GM18508 (cell line): Measurements from ENCODE around the gene GPX2.
A peak's percentile ranks its signal among the peaks of the same experiment; 100 is the strongest.

Experiments
- ATAC-seq: cut with Tn5 transposase; IDR thresholded peaks from one replicate; pipeline ENCODE4 v1.9.1; 2021; ENCODE audit warnings: moderate number of reproducible peaks; ENCODE audit not compliant: insufficient read depth, unreplicated experiment

The GPX2 gene

DNA sequence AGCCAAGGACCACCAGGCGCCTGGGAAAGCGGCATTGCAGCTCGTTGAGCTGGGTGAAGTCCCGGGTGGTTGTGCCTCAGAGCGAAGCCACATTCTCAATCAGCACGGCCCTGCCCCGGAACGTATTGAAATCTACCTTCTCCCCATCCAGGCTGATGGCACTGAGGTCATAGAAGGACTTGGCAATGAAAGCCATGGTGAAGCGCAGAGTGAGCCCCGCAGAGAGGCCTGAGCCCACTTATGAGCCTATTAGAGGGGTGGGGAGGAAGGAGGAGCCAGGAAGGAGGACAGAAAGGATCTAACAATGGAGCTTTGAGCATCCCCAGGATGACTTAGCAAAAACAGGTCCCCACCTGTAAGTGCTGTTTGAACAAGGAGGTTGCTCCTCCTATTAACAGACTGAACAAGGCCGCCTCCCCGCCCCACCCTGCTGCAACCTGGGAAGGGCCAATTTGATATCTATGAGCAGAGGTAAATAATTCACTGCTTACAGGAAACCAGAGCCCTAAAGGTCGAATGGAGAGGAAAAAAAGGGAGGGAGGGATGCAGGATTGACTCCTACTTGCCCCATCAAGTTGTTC is at the start of gene GPX2:
Gene GPX2, minus strand, starts transcription at position 215 of the 581 bp plus-strand sequence. Its CDS starts 19 bp downstream, at position 196.
- no peak for ATAC-seq

DNA sequence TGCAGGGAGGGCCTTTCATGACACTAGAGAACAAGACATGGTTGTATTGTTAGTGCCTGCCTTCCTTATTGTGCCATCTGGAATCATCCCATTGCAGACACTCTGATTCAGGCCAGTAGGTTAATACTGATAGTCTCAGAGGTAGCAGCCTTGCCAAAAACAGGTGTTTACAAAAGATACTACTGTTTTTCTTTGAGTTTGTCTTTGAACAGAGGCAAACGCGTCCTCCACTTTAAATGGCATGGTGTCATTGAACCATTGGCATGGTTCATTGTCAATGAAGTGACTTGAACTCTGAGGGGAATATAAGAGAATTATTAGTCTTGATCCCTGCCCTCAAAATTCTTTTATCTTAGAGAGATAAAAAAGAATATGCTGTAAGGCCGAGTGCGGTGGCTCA is 48.4 kb upstream of the GPX2 start:
- no peak for ATAC-seq

DNA sequence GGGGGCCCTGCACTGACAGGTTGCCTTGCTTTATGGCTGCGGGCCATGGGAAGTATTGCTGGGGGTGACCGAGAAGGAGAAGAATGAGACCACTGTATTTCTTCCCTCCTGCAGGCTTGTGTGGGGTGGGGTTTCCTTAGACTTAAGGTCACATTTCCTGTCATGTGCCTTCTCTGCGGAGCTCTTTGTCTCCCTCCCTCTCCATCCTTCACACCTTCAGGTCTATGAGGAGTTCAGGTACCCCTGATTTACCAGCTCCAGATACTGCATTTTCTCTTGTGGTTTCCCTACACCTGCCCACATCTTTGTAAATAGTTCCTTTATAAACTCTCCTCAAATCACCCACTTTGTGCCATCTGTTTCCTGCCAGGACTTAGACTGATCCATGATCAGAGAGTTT is 47.8 kb upstream of the GPX2 start:
- ATAC-seq, result no peak

DNA sequence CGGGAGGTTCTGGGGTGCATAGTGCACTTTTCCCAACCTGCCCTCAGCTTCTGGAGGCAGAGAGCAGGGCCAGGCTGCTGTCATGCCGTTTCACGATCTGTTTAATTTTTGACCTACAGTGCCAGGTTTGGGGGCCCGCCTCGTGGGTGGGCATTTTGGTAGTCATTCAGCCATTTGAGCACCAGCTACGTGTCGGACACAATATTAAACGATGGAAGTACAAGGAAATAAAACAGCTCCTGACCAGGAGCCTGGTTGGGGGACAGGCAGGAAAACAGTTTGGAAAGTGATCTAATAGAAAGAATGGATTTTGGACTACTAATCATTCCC is 44.9 kb upstream of the GPX2 start:
- no peak for ATAC-seq

DNA sequence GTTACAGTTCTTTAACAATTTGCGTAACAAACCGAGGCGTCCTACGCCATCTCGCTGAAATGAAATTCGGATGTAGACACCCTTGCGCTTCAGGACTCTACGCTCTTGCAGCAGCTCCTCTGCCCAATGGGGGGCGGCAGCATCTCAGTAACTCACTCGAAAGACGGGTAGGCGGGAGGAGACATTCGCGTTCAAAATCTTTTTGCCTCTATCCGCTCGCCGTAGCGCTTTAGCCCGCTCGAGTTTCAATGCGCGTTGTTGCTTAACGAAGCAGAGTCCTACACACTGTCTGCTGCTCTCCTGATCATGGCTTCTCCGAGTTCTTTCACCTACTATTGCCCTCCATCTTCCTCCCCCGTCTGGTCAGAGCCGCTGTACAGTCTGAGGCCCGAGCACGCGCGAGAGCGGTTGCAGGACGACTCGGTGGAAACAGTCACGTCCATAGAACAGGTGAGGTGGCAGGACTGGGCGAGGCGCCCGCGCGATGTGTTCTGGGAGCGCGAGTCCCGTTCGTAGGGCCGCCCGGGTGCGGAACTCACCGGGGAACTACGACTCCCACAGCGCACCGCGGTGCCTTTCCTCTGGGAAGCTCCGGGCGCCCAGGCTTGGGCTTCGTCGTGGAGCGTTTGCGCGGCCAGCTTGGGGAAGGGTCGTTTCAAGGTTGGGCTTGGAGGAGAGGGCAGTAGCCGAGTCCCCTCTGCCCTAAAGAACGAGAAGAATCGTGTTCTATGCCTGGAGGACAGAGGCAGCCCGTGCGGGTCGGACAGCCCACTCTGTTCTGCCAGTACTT is 44.3 kb upstream of the GPX2 start, which contains the start of gene FNTB:
Gene FNTB, plus strand, starts transcription at position 248 of the 790 bp plus-strand sequence. Its CDS starts 59 bp downstream, at position 307.
- ATAC-seq, result peak; percentile 76

DNA sequence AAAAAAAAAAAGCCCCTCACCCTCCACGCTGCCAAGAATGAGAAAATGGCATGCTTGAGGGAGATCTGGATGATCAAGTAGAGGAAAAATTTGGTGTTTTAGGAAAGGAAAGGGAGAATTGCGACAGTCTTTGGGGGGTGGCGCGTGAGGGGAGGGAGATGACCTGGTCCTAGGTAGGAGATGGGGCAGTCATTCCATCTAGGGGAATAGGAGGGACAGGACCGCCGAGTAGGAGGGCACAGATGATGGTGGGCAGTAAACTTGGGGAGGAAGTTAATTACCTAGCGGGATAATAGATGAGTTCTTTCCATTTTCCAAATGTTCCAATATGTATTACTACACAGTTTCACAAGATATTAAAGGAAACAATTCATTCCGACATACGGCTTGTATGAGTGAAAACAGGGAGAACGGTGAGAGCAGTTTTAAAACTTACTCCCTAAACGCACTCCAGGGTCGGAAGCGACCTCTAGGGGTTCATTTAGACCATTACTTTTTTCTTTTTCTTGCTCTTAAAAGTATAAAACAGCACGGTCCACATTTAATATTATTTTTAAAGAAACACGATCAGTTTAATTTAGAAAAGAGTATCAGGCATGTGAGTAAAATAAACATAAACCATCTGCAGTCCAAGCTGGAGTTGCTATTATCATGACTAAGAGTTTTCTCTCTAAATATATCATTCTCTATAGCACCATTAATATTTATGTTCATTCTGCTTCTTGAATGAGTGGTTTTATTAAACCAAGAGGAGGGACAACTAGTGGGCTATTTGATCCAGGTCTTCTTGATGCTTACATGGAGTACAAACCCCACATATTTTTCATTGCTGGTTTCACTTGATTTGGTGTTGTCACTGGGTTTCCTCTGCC is 41.1 kb upstream of the GPX2 start:
- no peak for ATAC-seq

DNA sequence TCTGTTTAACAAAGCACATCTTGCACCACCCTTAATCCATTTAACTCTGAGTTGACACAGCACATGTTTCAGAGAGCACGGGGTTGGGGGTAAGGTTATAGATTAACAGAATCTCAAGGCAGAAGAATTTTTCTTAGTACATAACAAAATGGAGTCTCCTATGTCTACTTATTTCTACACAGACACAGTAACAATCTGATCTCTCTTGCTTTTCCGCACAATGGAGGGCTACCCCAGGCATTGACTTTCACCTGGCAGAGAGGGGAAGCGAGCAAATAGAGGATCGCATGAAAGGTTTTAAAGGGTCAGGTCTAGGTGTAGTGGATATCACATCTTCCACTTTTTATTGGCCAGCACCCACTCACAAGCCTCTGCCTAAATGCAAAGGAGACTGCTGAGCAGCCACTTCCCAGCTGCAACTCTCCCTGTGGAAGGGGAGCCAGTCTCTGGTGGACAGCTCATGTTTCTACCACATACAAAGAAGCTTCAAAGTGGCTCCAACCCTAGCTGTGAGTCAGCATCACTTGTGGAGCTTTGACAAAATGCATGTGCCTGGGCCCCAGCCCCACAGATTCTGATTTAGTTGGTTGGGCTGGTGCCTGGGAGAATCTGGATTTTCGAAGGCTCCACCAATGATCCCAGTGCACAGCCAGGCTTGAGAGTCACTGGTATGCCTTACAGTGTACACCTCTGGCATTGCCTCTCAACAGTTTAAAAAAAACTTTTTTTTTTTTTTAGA is 37.0 kb upstream of the GPX2 start:
- ATAC-seq, result no peak

DNA sequence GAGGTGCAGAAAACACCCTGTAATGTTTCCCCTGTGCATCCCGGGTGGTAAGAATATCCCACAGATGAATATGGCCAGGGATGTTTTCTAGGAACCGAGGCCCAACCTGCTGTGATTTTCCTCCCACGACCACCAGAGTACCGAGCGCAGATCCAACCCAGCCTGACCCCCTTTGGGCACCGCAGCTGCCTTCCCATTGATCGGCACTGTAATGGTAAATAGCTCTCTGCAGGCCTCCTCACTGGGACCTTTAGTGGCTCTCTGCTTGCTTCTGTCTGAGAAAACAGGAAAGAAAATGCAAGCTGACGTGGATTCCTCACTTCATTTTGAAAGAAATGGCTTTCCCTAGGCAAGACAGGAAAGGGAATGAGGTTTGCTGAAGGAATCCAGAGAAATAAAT is 32.0 kb upstream of the GPX2 start:
- ATAC-seq, result no peak

DNA sequence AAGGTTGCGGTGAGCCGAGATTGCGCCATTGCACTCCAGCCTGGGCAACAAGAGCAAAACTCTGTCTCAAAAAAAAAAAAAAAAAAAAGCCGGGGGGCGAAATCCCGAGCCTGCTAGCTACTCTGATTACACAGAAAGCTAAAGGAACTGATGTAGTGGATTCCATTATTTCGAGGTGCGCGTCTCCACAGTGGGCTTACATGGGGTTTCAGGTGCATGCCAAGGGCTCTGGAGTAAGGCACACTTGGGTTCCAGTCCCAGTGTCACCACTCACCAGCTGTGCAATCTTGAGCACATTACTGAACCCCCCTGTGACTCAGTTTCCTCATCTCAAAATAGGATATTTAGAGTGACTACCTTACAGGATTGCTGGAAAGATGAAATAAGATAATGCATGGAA is 31.3 kb upstream of the GPX2 start:
- ATAC-seq, result no peak

DNA sequence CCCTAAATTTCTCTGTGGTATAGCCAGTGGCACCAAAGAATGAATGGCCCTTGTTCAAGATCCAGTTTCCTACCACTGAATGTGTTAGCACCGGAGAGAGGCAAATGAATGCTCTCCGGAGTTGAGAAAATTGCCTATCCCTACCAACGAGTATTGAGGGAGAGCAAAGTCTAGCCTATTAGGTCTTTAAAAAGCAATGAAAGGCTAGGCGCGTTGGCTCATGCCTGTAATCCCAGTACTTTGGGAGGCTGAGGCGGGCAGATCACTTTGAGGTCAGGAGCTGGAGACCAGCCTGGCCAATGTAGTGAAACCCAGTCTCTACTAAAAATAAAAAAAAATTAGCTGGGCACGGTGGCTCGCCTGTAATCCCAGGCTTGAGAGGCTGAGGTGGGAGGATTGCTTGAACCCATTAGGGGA is 30.5 kb upstream of the GPX2 start:
- no peak for ATAC-seq

DNA sequence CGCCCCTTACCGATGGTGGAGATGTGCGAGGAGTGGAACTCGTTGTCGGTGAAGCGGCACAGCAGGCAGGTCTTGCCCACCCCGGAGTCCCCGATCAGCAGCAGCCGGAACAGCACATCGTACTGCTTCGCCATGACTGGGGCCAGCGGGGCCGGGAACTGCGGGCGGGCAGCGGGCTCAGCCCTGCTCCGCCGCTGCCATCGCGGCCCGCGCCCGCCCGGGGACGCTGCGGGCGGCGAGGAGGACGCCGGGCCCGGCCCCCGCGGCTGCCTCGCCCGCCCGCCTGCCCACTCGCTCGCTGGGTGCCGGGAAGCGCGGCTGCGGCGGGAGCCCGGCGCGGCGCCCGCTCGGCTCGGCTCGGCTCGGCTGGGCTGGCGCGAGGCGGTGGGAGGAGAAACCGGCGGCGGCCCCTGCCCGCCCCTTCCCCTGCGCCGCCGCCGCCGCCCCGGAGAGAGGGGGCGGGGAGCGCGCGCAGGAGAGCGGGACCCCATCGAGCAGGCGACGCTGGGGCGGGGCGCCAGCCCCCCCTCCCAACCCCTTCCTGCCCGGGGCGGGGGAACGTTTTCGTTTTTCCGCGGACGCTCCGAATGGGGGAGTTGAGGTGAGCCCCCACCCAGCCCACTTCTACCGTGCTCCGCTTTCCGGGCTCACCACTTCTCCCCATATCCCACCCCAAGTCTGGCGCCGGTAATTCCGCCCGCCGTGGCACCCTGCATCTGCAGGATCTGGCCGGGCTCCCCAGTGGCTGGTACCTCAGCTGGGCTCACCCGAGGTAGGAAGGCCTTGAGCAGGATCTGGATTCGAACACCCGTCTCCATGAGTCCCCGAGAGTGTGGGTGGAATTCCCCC is 29.6 kb upstream of the GPX2 start, which contains the start of gene RAB15:
Gene RAB15, minus strand, starts transcription at position 394 of the 849 bp plus-strand sequence. Its CDS starts 260 bp downstream, at position 134.
- no peak for ATAC-seq

DNA sequence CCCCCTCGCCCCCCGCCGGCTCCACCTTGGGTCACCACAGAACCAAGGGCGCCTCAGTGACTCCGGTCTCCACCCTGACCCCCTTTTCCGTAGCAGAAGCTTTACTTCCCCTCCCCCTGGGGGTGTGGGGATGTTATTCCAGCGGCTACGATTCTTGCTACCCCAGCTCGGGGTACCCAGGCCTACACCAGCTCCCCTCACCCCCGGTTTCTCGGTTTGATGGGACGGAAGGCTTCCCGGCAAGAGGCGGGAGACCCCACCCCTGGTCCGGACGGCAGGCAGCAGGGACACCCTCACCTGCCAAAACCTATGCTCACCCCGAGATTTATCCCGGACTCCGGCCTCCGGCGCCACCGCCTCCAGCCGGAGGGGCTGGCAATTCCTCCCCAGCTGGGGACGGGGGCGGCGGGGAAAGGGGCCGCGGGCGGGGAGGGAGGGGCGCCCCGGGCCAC is 29.0 kb upstream of the GPX2 start:
- ATAC-seq, result no peak

DNA sequence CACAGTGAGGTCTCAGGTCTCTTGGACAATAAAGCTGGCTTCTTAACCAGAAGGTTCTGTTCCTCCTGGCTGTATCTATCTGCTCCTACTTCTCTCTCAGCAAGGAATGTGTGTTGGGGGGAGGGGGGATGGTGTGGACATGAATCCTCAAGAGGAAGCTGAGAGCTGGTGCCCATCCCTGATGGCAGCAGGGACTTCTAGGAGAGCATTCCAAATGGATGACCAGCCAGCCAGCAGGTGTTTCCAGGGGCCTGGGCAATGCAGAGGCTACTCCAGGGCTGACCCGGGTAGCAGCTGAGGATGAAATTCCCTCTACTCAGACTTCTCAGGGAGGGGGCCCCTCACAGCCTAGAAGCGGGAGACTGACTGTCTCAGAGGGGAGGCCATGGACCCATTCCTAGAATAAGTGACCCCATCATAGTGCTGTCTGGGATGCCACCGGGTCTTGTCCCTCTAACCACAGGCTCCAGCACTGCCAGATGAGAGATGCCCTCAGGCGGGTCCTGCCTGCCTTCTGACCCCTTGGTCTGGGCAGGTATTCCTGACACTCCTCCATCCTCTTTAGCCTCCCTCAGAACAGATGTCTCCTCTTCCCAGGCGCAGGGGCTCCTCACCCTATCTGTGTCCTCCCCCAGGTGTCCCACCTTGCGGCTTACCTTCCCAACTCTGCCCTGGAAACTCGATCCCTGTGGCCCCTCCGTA is 28.4 kb upstream of the GPX2 start:
- no peak for ATAC-seq

DNA sequence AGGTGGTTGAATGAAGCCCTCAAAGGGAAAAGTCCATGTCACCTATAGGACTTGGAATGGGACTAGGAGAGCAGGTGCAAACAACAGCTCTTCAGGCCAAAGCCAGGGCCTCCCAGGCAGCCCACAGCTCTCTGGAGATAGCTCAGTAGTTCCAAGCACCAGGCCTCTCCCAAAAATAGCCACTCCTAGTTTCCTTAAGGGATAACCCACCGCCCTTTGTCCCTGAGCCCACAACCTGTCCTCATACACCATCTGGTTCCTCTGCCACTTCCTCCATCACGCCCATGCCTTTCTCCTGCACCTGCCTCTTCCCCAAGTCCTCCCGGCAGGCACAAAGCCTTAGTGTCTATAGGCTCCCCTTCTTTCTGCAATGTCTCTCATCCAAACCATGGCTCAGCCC is 27.5 kb upstream of the GPX2 start:
- ATAC-seq, result no peak

DNA sequence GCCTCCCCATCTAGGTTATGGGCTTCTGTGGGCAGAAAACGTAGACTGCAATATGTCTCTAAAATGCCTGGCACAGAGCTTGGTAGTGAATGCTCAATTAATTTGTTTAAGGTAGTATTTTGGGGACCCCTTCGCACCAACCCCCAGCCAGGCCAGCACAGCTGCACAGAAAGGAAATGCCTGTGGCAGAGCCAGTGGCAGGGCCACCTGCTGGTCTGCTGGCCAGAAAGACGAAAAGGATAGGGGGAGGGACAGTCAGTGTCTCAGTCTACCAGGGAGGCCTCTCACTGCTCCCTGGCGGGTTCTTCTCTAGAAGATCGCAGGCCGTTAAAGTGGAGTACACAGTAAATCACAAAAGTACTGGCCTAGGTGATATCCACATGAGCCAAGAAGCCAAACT is 26.1 kb upstream of the GPX2 start:
- no peak for ATAC-seq

DNA sequence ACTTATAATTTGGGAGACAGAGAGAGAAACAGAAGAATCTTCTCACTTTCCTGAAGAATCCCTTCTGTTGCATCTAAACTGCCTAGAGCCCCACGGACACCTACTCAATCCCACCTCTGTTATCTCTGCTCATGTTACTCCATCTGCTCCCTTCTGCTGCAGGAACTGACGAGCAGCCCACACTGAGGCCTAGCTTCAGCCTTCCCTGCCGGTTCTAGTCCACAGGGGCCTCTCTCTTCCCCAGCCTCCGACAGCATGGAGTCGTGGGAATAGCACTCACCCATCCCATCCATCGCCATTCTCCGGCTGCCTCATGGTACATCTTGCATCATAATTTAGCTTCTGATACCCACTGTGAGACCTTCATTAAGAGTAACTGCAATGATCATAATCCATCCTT is 25.6 kb upstream of the GPX2 start:
- ATAC-seq, result no peak

DNA sequence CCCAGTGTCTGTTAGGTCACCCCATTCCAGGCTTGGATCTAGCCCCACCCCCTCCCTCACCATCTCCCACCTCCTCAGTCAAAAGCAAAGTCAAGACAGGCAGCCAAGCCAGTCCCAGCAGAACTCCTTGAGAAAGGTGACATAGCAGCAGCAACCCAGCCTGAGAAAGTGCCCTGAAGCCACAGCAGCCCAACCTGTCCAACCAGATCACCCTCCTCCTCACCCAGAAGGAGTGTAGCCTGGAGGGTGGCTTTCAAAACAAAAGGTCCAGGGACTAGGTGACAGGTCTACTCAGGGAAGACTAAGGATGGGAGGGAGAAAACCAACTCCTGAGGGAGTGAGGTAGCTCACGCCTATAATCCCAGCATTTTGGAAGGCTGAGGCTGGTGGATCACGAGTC is 24.4 kb upstream of the GPX2 start:
- no peak for ATAC-seq

DNA sequence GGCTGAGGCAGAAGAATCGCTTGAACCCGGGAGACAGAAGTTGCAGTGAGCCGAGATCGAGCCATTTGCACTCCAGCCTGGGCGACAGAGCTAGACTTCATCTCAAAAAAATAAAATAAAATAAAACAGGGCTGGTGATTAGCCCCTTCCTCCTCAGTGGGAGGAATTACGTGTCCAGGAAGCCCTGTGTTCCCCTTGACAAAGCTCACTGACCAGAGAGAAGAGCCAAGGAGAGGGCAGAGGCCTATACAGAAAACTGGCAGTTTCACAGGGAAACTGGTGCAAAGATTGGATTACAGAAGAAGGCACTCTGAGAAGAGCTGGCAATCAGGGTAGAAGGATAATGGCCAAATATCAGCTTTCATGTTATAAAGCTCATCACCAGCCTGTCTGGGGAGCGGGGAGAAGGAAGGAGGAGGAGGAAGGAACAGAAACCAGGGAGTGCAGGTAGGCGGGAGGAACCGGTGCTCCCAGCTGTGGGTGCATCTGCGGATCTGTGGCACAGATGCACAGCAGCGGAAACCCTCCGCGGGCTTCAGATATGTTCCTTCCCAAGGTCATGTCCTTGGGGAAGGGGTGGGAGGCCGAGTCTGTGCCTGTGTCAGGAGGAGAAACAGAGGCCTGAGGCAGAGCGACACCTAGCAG is 22.9 kb upstream of the GPX2 start:
- ATAC-seq, result no peak
